ENCODE data around the gene UFSP1. TPM values are rescaled to one million over a fixed set of nuclear protein-coding genes. Genes with fewer than 3 reads are reported as not detected.
"Not testable (repeated sequence)": the region's sequence is repeated elsewhere in the genome, so short reads cannot be mapped to it uniquely, and the experiment has no call there.

Gene UFSP1
- total RNA-seq, 1 donor from 2014 or later, result 0.53 TPM

- H3K36me3 ChIP-seq, result peaks cover 21 to 24% of the 10 kb centered on the region in 2 donors
- peaks cover under 1 to 3% of the 10 kb centered on the region in 2 donors for H3K4me1 ChIP-seq
- no peak overlapping the region for H3K4me3 ChIP-seq
- H3K27ac ChIP-seq, result no peak overlapping the region
- H3K9me3 ChIP-seq, result no peaks in the 10 kb centered on the region
- no peaks in the 10 kb centered on the region for H3K27me3 ChIP-seq
- DNase-seq (ENCODE audit: low spot score in 2 of 2), result no peak
- intact Hi-C loops (cut with DNase I), result no loop called here
- no peak for TF ChIP-seq CTCF (IDR thresholded peaks at IDR 0.05)
Observed at GRCh38 chr7:100860702-100861615, 28.6 kb downstream of the UFSP1 start.

GRCh38 chr7:100859856-100860255 is 29.7 kb downstream of the UFSP1 start:
- Histone ChIP-seq H3K27me3 (no peaks in the 10 kb centered on the region), H3K4me1 (no peaks in the 10 kb centered on the region), H3K27ac (no peak overlapping the region), H3K36me3 (peaks cover 21 to 24% of the 10 kb centered on the region in 2 donors), H3K9me3 (no peaks in the 10 kb centered on the region), H3K4me3 (no peak overlapping the region)
- intact Hi-C loops (cut with DNase I), result loop anchor here (10.0 kb wide), 1 partner anchor 315 kb away; no protein-coding TSS in a partner anchor
- no peak for TF ChIP-seq CTCF (IDR thresholded peaks at IDR 0.05)
- DNase-seq (ENCODE audit: low spot score in 2 of 2), result no peak

GRCh38 chr7:100856871-100857282 is 32.6 kb downstream of the UFSP1 start:
- Histone ChIP-seq H3K27ac (no peak overlapping the region), H3K4me3 (no peak overlapping the region), H3K4me1 (peaks cover 3 to 8% of the 10 kb centered on the region in 2 donors), H3K36me3 (peaks cover 21 to 24% of the 10 kb centered on the region in 2 donors), H3K9me3 (no peaks in the 10 kb centered on the region), H3K27me3 (no peaks in the 10 kb centered on the region)
- no peak for TF ChIP-seq CTCF (IDR thresholded peaks at IDR 0.05)
- no peak for DNase-seq (ENCODE audit: low spot score in 2 of 2)
- intact Hi-C loops (cut with DNase I), result loop anchor here (10.0 kb wide), 1 partner anchor 312 kb away; no protein-coding TSS in a partner anchor

- H3K4me3 ChIP-seq, result no peak overlapping the region
- no peak overlapping the region for H3K27ac ChIP-seq
- no peaks in the 10 kb centered on the region for H3K27me3 ChIP-seq
- peaks cover 10 to 12% of the 10 kb centered on the region in 2 donors for H3K36me3 ChIP-seq
- no peak for TF ChIP-seq CTCF (IDR thresholded peaks at IDR 0.05)
- H3K4me1 ChIP-seq, result peaks cover 3 to 8% of the 10 kb centered on the region in 2 donors
- no peaks in the 10 kb centered on the region for H3K9me3 ChIP-seq
- intact Hi-C loops (cut with DNase I), result loop anchor here (10.0 kb wide), 1 partner anchor 311 kb away; no protein-coding TSS in a partner anchor
- DNase-seq (ENCODE audit: low spot score in 2 of 2), result no peak
Observed at GRCh38 chr7:100855515-100855914, 34.0 kb downstream of the UFSP1 start.

GRCh38 chr7:100854899-100855298 is 34.6 kb downstream of the UFSP1 start:
- H3K36me3 ChIP-seq; H3K4me3 ChIP-seq; H3K9me3 ChIP-seq; DNase-seq (ENCODE audit: low spot score in 2 of 2); H3K4me1 ChIP-seq; H3K27ac ChIP-seq; H3K27me3 ChIP-seq: not testable (repeated sequence)
- intact Hi-C loops (cut with DNase I), result loop anchor here (5.0 to 10.0 kb wide), 3 partner anchors 128 to 373 kb away; partner anchors contain the start of gene NYAP1
